ENCODE data around the gene GGA2.

The GGA2 gene

GRCh38 chr16:23420011-23420410, 90.3 kb downstream of the GGA2 start:
- no peak for DNase-seq (ENCODE audit: low read depth, low spot score)

DNA sequence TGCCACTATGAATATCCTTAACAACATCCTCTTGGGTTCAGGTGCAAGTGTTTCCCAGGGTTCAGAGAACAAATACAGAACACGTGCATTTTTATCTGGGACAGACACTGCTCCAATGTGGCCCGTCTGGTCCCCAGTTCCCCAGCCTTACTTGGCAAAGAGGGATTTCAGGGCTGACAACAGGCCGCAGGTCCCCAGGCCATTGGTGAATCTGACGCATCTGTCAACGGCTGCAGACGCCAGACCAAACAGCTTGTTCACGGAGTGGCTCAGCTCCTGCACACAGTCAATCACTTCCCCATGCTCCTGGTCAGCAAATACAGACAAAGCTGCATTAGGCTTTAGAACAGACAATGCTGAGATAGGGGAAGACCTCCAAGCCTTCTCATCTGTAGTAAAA, 93.5 kb downstream of the GGA2 start:
- DNase-seq (ENCODE audit: low read depth, low spot score), result no peak

DNA sequence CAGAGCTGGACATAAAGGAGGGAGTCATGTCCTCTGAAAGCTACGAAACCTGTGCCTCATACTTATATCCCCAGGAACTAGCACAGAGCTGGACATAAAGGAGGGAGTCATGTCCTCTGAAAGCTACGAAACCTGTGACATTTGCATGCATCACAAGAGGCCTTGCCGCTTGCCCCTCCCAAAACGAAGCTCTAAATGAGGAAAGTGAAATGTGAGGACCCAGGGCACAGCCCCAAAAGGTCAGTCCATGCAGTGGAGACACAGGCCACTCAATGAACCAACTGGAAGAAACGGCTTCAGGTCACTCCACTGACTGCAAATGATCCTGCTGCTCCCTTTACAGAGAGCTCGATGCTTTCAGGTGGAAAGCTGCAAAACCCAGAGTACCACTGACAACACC, 95.6 kb downstream of the GGA2 start:
- DNase-seq (ENCODE audit: low read depth, low spot score), result no peak

All from ELF-1 (cell line).